Right lobe of liver (tissue), 6 donors: ENCODE results near the gene CD276. TPM values are rescaled to one million over a fixed set of nuclear protein-coding genes. Genes with fewer than 3 reads are reported as not detected.

Experiments
- ATAC-seq, 4 donors: fragments of 200-7000 bp; cut with Tn5 transposase; one replicate each; pipeline ENCODE4 v1.9.1; 2020; ENCODE audit warnings: mild to moderate bottlenecking in 4 of 4, moderate library complexity in 4 of 4
- DNase-seq, 3 donors: peaks; one replicate each; pipeline ENCODE4 v3.0.0-alpha.2; 2020
- H3K27ac ChIP-seq, 3 donors: fragments of 200-600 bp; one replicate each; pipeline ENCODE4 v1.8.0; 2022
- H3K27me3 ChIP-seq, 2 donors: fragments of 200-600 bp; one replicate each; pipeline ENCODE4 v1.8.0; 2022
- H3K36me3 ChIP-seq, 4 donors: fragments of 200-600 bp; sonication (generic) in 1 of 4; one replicate each; pipeline versions ENCODE4 v1.5.1 to v1.8.0; 2017 to 2022; ENCODE audit warnings: control low read depth in 1 of 4
- H3K4me1 ChIP-seq, 4 donors: fragments of 200-600 bp; sonication (generic) in 1 of 4; one replicate each; pipeline versions ENCODE4 v1.5.1 to v1.8.0; 2017 to 2022; ENCODE audit warnings: control low read depth in 1 of 4
- H3K4me3 ChIP-seq, 3 donors: fragments of 200-600 bp; one replicate each; pipeline ENCODE4 v1.8.0; 2022
- H3K9me3 ChIP-seq, 4 donors: fragments of 200-600 bp; sonication (generic) in 1 of 4; one replicate each; pipeline versions ENCODE4 v1.5.1 to v1.8.0; 2017 to 2022; ENCODE audit warnings: control low read depth in 1 of 4
- CTCF ChIP-seq, 4 donors: fragments of 200-600 bp in 3 of 4; fragments of 450-650 bp in 1 of 4; IDR thresholded peaks; one replicate each; pipeline versions ENCODE4 v1.5.1 to v1.8.0; 2016 to 2022; ENCODE audit warnings: antibody characterized with exemption in 4 of 4, mild to moderate bottlenecking in 2 of 4
- POLR2A ChIP-seq: fragments of 450-650 bp; IDR thresholded peaks from one replicate; pipeline ENCODE4 v1.6.1; 2017; ENCODE audit warnings: antibody characterized with exemption, mild to moderate bottlenecking
- WGBS: methylation state at CpG from one replicate; pipeline ENCODE4 v1.1.6; 2018; ENCODE audit warnings: low coverage, low lambda C conversion rate; ENCODE audit not compliant: insufficient coverage; ENCODE audit errors: missing lambda C conversion rate; 5-methylcytosine and 5-hydroxymethylcytosine counted together
- intact Hi-C, 2 donors: fragments of 100-400 bp; cut with DNase I; formaldehyde crosslinking; loops; one replicate each; pipeline versions ENCODE4 v1.11.2 to v1.14.1; 2022
- total RNA-seq, 6 experiments: library from RNA; depleted of rRNA in 2 of 6; stranded (reverse); fragments of >200 nt in 2 of 6; fragmentation: NEBNext Ultra II Directional in 3 of 6; extraction: Animal tissue kit (Norgen Biotek cat#: 25700) in 3 of 6; gene quantifications; one replicate each; pipeline versions ENCODE4 v1.1.0 to v1.2.4, GENCODE V29; 2016 to 2023
- donor health status: DM: no; HTN: yes; CAD: no.
- donor health status: DM: no; HTN: no; CAD: no.
- donor health status: DM: no; HTN: no; CAD: no.
- donor health status: DM: no; HTN: yes; CAD: no.
- donor health status: DM: no; HTN: yes; CAD: no.

Gene CD276
- total RNA-seq, 6 experiments from 2014 or later, result 18.8 to 56.5 (median 23.8) TPM

- Histone ChIP-seq H3K27me3 (no peaks in the 10 kb centered on the region), H3K9me3 (no peaks in the 10 kb centered on the region), H3K36me3 (no peaks in the 10 kb centered on the region), H3K27ac (no peak overlapping the region), H3K4me1 (no peaks in the 10 kb centered on the region), H3K4me3 (no peak overlapping the region)
- 37% methylated on average over 3 of the region's 3 CpGs for WGBS
- no peak for DNase-seq
- no peak for TF ChIP-seq CTCF (IDR thresholded peaks at IDR 0.05)
- intact Hi-C loops, result no loop called here
- ATAC-seq, result peak in 1 of 4 donors; percentile 62
These were observed 33.6 kb upstream of the CD276 start for GRCh38 chr15:73650416-73651126.

GRCh38 chr15:73654659-73655058 is 29.5 kb upstream of the CD276 start:
- H3K9me3 ChIP-seq, result no peaks in the 10 kb centered on the region
- no peaks in the 10 kb centered on the region for H3K27me3 ChIP-seq
- H3K4me3 ChIP-seq, result no peak overlapping the region
- H3K36me3 ChIP-seq, result no peaks in the 10 kb centered on the region
- DNase-seq (no peak), ATAC-seq (no peak)
- WGBS, result 62% methylated on average over 3 of the region's 3 CpGs
- no peaks in the 10 kb centered on the region for H3K4me1 ChIP-seq
- H3K27ac ChIP-seq, result no peak overlapping the region
- no peak for TF ChIP-seq POLR2A
- no peak for TF ChIP-seq CTCF (IDR thresholded peaks at IDR 0.05)
- intact Hi-C loops, result no loop called here

- no peaks in the 10 kb centered on the region for H3K36me3 ChIP-seq
- H3K27ac ChIP-seq, result no peak overlapping the region
- H3K9me3 ChIP-seq, result no peaks in the 10 kb centered on the region
- intact Hi-C loops, result no loop called here
- 56% methylated on average over 2 of the region's 2 CpGs for WGBS
- ATAC-seq (no peak), DNase-seq (no peak)
- no peaks in the 10 kb centered on the region for H3K27me3 ChIP-seq
- TF ChIP-seq CTCF (IDR thresholded peaks at IDR 0.05), result no peak
- TF ChIP-seq POLR2A, result no peak
- no peaks in the 10 kb centered on the region for H3K4me1 ChIP-seq
- H3K4me3 ChIP-seq, result no peak overlapping the region
These were observed 28.5 kb upstream of the CD276 start for GRCh38 chr15:73655724-73656123.

- Histone ChIP-seq H3K36me3 (no peaks in the 10 kb centered on the region), H3K4me1 (no peaks in the 10 kb centered on the region), H3K27ac (no peak overlapping the region), H3K9me3 (no peaks in the 10 kb centered on the region), H3K4me3 (no peak overlapping the region), H3K27me3 (no peaks in the 10 kb centered on the region)
- no peak for DNase-seq
- TF ChIP-seq CTCF (IDR thresholded peaks at IDR 0.05), result no peak
- TF ChIP-seq POLR2A, result no peak
- 36% methylated on average over 1 of the region's 1 CpG for WGBS
- ATAC-seq, result no peak
- intact Hi-C loops, result no loop called here
These were observed 25.5 kb upstream of the CD276 start for GRCh38 chr15:73658645-73659044.

- intact Hi-C loops, result no loop called here
- Histone ChIP-seq H3K27ac (no peak overlapping the region), H3K4me1 (no peaks in the 10 kb centered on the region), H3K27me3 (no peaks in the 10 kb centered on the region), H3K36me3 (no peaks in the 10 kb centered on the region), H3K4me3 (no peak overlapping the region), H3K9me3 (no peaks in the 10 kb centered on the region)
- TF ChIP-seq POLR2A, result no peak
- TF ChIP-seq CTCF (IDR thresholded peaks at IDR 0.05), result no peak
- ATAC-seq (no peak), DNase-seq (no peak)
These were observed 23.7 kb upstream of the CD276 start for GRCh38 chr15:73660455-73660854.
